Ascending aorta (tissue), 2 donors: Measurements from ENCODE around the gene UBN1. TPM values are rescaled to one million over a fixed set of nuclear protein-coding genes. Genes with fewer than 3 reads are reported as not detected.

ENCODE experiments used
- DNase-seq, 2 donors: peaks; one replicate each; pipeline ENCODE4 v3.0.0-alpha.2; 2019; ENCODE audit warnings: low spot score in 2 of 2
- H3K27ac ChIP-seq, 2 donors: fragments of 200-600 bp; sonication (generic); one replicate each; pipeline ENCODE4 v1.5.1; 2016 to 2017; ENCODE audit warnings: mild to moderate bottlenecking in 1 of 2
- H3K27me3 ChIP-seq: fragments of 200-600 bp; sonication (generic); one replicate; pipeline ENCODE4 v1.5.1; 2017
- H3K36me3 ChIP-seq, 2 donors: fragments of 200-600 bp; sonication (generic); one replicate each; pipeline ENCODE4 v1.5.1; 2016
- H3K4me1 ChIP-seq, 2 donors: fragments of 200-600 bp; sonication (generic); one replicate each; pipeline ENCODE4 v1.5.1; 2016 to 2017; ENCODE audit warnings: mild to moderate bottlenecking in 1 of 2
- H3K4me3 ChIP-seq, 2 donors: fragments of 200-600 bp; sonication (generic); one replicate each; pipeline ENCODE4 v1.5.1; 2016 to 2017; ENCODE audit warnings: mild to moderate bottlenecking in 1 of 2
- H3K9me3 ChIP-seq, 2 donors: fragments of 200-600 bp; sonication (generic); one replicate each; pipeline ENCODE4 v1.5.1; 2016
- intact Hi-C: fragments of 100-400 bp; cut with DNase I; formaldehyde crosslinking; loops from one replicate; pipeline ENCODE4 v1.15.1; 2023
- total RNA-seq: library from RNA; depleted of rRNA; stranded (reverse); fragments of >200 nt; gene quantifications from one replicate; pipeline ENCODE4 v1.1.0, GENCODE V29; 2016
- TF ChIP-seq, protein P1 (sequence below), 3 experiments: fragments of 200-600 bp in 2 of 3; fragments of 450-650 bp in 1 of 3; sonication (generic) in 2 of 3; IDR thresholded peaks; one replicate each; pipeline ENCODE4 v1.5.1; 2016 to 2019; ENCODE audit warnings: antibody characterized with exemption in 3 of 3, mild to moderate bottlenecking in 1 of 3, moderate library complexity in 1 of 3

UBN1 gene
- total RNA-seq, 1 donor from 2014 or later, result 31.8 TPM

DNA sequence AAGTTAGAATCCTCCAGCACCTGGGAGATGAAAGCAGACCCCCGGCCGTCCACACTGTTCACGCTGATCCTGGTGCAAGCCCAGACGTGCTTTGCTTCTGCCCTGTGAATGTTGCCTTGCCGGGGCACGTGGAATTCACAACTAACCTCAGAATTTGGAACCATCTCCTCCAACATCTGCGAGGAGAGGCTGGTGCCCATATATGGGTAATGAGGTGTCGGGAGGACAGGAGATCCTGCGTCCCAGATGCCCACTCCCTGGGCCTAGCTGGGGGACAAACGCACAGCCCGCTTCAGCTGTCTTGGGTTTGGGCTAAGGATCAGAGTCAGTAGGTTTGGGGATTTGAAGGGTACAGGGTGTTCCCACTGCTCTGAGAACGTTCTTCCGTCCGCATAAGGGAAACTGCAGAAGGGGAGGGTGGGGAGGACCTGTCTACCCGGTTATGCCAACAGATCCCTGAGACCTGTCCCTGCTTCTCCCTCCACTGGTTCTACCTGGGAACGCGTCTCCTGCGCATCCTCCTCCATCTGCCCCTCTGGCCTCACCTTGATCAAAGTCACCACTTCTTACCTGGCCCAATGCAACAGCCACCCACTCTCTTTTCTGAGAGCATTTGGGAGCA lies 75.6 kb downstream of the UBN1 start:
- H3K27me3 ChIP-seq, result no peaks in the 10 kb centered on the region
- H3K36me3 ChIP-seq, result no peaks in the 10 kb centered on the region
- DNase-seq, result no peak
- TF ChIP-seq, protein P1, sequence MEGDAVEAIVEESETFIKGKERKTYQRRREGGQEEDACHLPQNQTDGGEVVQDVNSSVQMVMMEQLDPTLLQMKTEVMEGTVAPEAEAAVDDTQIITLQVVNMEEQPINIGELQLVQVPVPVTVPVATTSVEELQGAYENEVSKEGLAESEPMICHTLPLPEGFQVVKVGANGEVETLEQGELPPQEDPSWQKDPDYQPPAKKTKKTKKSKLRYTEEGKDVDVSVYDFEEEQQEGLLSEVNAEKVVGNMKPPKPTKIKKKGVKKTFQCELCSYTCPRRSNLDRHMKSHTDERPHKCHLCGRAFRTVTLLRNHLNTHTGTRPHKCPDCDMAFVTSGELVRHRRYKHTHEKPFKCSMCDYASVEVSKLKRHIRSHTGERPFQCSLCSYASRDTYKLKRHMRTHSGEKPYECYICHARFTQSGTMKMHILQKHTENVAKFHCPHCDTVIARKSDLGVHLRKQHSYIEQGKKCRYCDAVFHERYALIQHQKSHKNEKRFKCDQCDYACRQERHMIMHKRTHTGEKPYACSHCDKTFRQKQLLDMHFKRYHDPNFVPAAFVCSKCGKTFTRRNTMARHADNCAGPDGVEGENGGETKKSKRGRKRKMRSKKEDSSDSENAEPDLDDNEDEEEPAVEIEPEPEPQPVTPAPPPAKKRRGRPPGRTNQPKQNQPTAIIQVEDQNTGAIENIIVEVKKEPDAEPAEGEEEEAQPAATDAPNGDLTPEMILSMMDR (IDR thresholded peaks at IDR 0.05), result no peak
- peaks cover 9 to 14% of the 10 kb centered on the region in 2 donors for H3K9me3 ChIP-seq
- H3K4me3 ChIP-seq, result no peak overlapping the region
- no peaks in the 10 kb centered on the region for H3K4me1 ChIP-seq
- H3K27ac ChIP-seq, result no peak overlapping the region
- intact Hi-C loops, result no loop called here

- TF ChIP-seq, protein P1 (IDR thresholded peaks at IDR 0.05), result no peak
- intact Hi-C loops, result no loop called here
These were observed 76.6 kb downstream of the UBN1 start for GRCh38 chr16:4923853-4924252.

GRCh38 chr16:4924593-4925292 lies 77.5 kb downstream of the UBN1 start:
- intact Hi-C loops, result no loop called here
- DNase-seq, result no peak
- Histone ChIP-seq H3K4me3 (no peak overlapping the region), H3K27ac (no peak overlapping the region), H3K9me3 (peaks cover 9 to 14% of the 10 kb centered on the region in 2 donors), H3K27me3 (no peaks in the 10 kb centered on the region), H3K36me3 (no peaks in the 10 kb centered on the region), H3K4me1 (no peaks in the 10 kb centered on the region)
- TF ChIP-seq, protein P1 (IDR thresholded peaks at IDR 0.05), result no peak

More at GRCh38 chr16:4923853-4924252, 76.6 kb downstream of the UBN1 start:
- no peaks in the 10 kb centered on the region for H3K4me1 ChIP-seq
- H3K4me3 ChIP-seq, result no peak overlapping the region
- DNase-seq, result no peak
- H3K27me3 ChIP-seq, result no peaks in the 10 kb centered on the region
- no peaks in the 10 kb centered on the region for H3K36me3 ChIP-seq
- H3K27ac ChIP-seq, result no peak overlapping the region
- H3K9me3 ChIP-seq, result peaks cover 9 to 14% of the 10 kb centered on the region in 2 donors

GRCh38 chr16:4925293-4925607 lies 78.0 kb downstream of the UBN1 start:
- no peaks in the 10 kb centered on the region for H3K27me3 ChIP-seq
- H3K27ac ChIP-seq, result no peak overlapping the region
- no peak overlapping the region for H3K4me3 ChIP-seq
- no peaks in the 10 kb centered on the region for H3K36me3 ChIP-seq
- intact Hi-C loops, result no loop called here
- TF ChIP-seq, protein P1 (IDR thresholded peaks at IDR 0.05), result no peak
- H3K4me1 ChIP-seq, result no peaks in the 10 kb centered on the region
- no peak for DNase-seq
- H3K9me3 ChIP-seq, result peaks cover 9 to 14% of the 10 kb centered on the region in 2 donors

DNA sequence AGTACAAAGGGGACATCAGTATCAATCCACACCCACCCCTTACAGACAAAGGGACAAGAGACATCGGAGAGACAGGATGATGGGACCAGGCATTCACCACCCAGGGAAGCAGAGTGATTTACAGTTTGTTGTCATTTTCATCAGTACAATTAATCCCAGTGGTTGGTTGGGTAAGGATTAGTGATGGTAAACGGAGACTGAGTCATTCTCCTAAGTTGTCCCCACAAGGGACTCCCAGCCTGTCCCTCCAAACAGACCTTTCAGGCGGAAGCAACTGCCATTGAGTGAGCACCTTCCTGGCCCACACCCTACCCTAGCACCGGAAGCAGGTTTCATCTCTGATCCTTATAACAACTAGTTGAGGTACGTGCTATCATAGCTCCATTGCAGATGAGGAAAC lies 78.5 kb downstream of the UBN1 start:
- no peak overlapping the region for H3K4me3 ChIP-seq
- intact Hi-C loops, result no loop called here
- no peak overlapping the region for H3K27ac ChIP-seq
- H3K4me1 ChIP-seq, result no peaks in the 10 kb centered on the region
- TF ChIP-seq, protein P1 (IDR thresholded peaks at IDR 0.05), result no peak
- no peaks in the 10 kb centered on the region for H3K27me3 ChIP-seq
- DNase-seq, result no peak
- peaks cover 0 to 1% of the 10 kb centered on the region in 2 donors for H3K36me3 ChIP-seq
- H3K9me3 ChIP-seq, result peaks cover 9 to 14% of the 10 kb centered on the region in 2 donors
